GM19023 (cell line): ENCODE results near the gene AKAP7.
"Not testable (repeated sequence)": the region's sequence is repeated elsewhere in the genome, so short reads cannot be mapped to it uniquely, and the experiment has no call there.

ENCODE experiments used
- ATAC-seq: cut with Tn5 transposase; IDR thresholded peaks from one replicate; pipeline ENCODE4 v1.9.1; 2021; ENCODE audit warnings: mild to moderate bottlenecking, moderate library complexity; ENCODE audit not compliant: unreplicated experiment

Gene AKAP7

GRCh38 chr6:131250936-131251335 lies 115.7 kb downstream of the AKAP7 start:
- ATAC-seq, result no peak

GRCh38 chr6:131251590-131252199 lies 116.4 kb downstream of the AKAP7 start:
- ATAC-seq, result no peak

GRCh38 chr6:131255434-131255833 lies 120.2 kb downstream of the AKAP7 start:
- no peak for ATAC-seq

- no peak for ATAC-seq
Measured at GRCh38 chr6:131255911-131256310, 120.6 kb downstream of the AKAP7 start.

GRCh38 chr6:131257104-131257503 lies 121.8 kb downstream of the AKAP7 start:
- ATAC-seq, result no peak

GRCh38 chr6:131258010-131258652 lies 122.9 kb downstream of the AKAP7 start:
- no peak for ATAC-seq

- no peak for ATAC-seq
Measured at GRCh38 chr6:131258816-131259476, 123.7 kb downstream of the AKAP7 start.

GRCh38 chr6:131260960-131261359 lies 125.7 kb downstream of the AKAP7 start:
- not testable (repeated sequence) for ATAC-seq

GRCh38 chr6:131262060-131262459 lies 126.8 kb downstream of the AKAP7 start:
- ATAC-seq, result no peak

- no peak for ATAC-seq
Measured at GRCh38 chr6:131265939-131266338, 130.7 kb downstream of the AKAP7 start.

- no peak for ATAC-seq
Measured at GRCh38 chr6:131268303-131268702, 133.0 kb downstream of the AKAP7 start.

GRCh38 chr6:131269565-131270391 lies 134.5 kb downstream of the AKAP7 start:
- no peak for ATAC-seq

GRCh38 chr6:131270534-131270933 lies 135.3 kb downstream of the AKAP7 start:
- no peak for ATAC-seq

GRCh38 chr6:131275273-131275672 lies 140.0 kb downstream of the AKAP7 start:
- ATAC-seq, result no peak

- ATAC-seq, result no peak
Measured at GRCh38 chr6:131277591-131277990, 142.3 kb downstream of the AKAP7 start.

GRCh38 chr6:131281471-131282270 lies 146.4 kb downstream of the AKAP7 start:
- no peak for ATAC-seq

- no peak for ATAC-seq
Measured at GRCh38 chr6:131282365-131282764, 147.1 kb downstream of the AKAP7 start.

GRCh38 chr6:131283466-131284175 lies 148.4 kb downstream of the AKAP7 start:
- no peak for ATAC-seq

GRCh38 chr6:131285548-131285947 lies 150.3 kb downstream of the AKAP7 start:
- no peak for ATAC-seq

- no peak for ATAC-seq
Measured at GRCh38 chr6:131286469-131287040, 151.3 kb downstream of the AKAP7 start.
